Panc1 (cell line): ENCODE data around the gene ARHGAP4.

Source experiments
- TCF7L2 ChIP-seq: IDR thresholded peaks from 2 replicates; pipeline ENCODE4 v1.6.1; 2011; ENCODE audit warnings: mild to moderate bottlenecking, low read depth, low read length, inconsistent platforms
- TF ChIP-seq, protein P1 (sequence below): fragments of 450-650 bp; IDR thresholded peaks from 2 replicates; pipeline ENCODE4 v1.5.1; 2017; ENCODE audit warnings: mild to moderate bottlenecking

- TF ChIP-seq, protein P1, sequence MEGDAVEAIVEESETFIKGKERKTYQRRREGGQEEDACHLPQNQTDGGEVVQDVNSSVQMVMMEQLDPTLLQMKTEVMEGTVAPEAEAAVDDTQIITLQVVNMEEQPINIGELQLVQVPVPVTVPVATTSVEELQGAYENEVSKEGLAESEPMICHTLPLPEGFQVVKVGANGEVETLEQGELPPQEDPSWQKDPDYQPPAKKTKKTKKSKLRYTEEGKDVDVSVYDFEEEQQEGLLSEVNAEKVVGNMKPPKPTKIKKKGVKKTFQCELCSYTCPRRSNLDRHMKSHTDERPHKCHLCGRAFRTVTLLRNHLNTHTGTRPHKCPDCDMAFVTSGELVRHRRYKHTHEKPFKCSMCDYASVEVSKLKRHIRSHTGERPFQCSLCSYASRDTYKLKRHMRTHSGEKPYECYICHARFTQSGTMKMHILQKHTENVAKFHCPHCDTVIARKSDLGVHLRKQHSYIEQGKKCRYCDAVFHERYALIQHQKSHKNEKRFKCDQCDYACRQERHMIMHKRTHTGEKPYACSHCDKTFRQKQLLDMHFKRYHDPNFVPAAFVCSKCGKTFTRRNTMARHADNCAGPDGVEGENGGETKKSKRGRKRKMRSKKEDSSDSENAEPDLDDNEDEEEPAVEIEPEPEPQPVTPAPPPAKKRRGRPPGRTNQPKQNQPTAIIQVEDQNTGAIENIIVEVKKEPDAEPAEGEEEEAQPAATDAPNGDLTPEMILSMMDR: no peak
- TF ChIP-seq TCF7L2: no peak; the same call in 1 of the 2 replicates
Observed at GRCh38 chrX:153927922-153928760, 2.1 kb upstream of the ARHGAP4 start.
